ENCODE measurements around the gene ESPNL. TPM values are rescaled to one million over a fixed set of nuclear protein-coding genes. Genes with fewer than 3 reads are reported as not detected.

ESPNL gene
- total and polyA plus RNA-seq, 4 donors: 0.08 to 0.59 (median 0.35) TPM

GRCh38 chr2:238150686-238151085, 50.5 kb downstream of the ESPNL start:
- Histone ChIP-seq H3K27me3 (ENCODE audit: control insufficient read depth in 4 of 4, insufficient read depth in 4 of 4, low read length in 3 of 4) (no peaks in the 10 kb centered on the region), H3K4me3 (ENCODE audit: low read depth in 1 of 3, low read length in 3 of 3) (no peak overlapping the region), H3K36me3 (ENCODE audit: control insufficient read depth in 4 of 4, insufficient read depth in 3 of 4, low read depth in 1 of 4, low read length in 3 of 4) (no peaks in the 10 kb centered on the region), H3K9ac (ENCODE audit: low read depth in 1 of 2, low read length in 2 of 2) (no peak overlapping the region), H3K27ac (ENCODE audit: low read depth in 1 of 2, low read length in 2 of 2) (no peak overlapping the region), H3K4me1 (ENCODE audit: control insufficient read depth in 4 of 4, insufficient read depth in 4 of 4, low read length in 3 of 4) (no peaks in the 10 kb centered on the region), H3K9me3 (ENCODE audit: control insufficient read depth in 4 of 4, low read length in 3 of 4) (no peaks in the 10 kb centered on the region)
- TF ChIP-seq REST (IDR thresholded peaks at IDR 0.05) (no peak), SP1 (IDR thresholded peaks at IDR 0.05) (no peak), HNF4A (conservative IDR thresholded peaks at IDR 0.05) (no peak), EGR1 (IDR thresholded peaks at IDR 0.05; ENCODE audit: low read depth in 2 of 2) (no peak), RXRA (IDR thresholded peaks at IDR 0.05) (no peak), FOXA2 (IDR thresholded peaks at IDR 0.05) (no peak)
- DNase-seq (ENCODE audit: low spot score): no peak
- WGBS: 96% methylated on average over 25 of the region's 25 CpGs

DNA sequence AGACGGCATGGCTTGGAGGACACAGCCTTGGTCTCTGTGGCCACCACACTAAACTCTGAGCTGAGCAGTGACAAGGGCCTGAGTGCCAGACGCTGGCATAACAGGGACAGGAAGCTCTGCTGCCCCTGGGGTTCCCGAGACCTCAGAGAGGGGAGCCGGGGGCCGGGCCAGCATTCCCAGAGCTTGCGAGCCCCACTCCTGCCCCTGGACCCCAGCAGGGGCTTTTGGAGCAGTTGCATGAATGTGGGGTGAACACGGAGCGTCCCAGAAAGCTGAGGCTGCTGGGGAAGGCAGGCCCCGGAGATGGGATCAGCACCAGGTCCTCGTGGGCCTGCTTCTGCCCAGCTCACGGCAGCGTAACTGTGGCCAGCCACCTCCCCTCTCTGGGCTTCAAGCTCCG, 51.1 kb downstream of the ESPNL start:
- no peak overlapping the region for H3K27ac ChIP-seq (ENCODE audit: low read depth in 1 of 2, low read length in 2 of 2)
- WGBS: 91% methylated on average over 13 of the region's 13 CpGs
- no peak for DNase-seq (ENCODE audit: low spot score)
- H3K4me1 ChIP-seq (ENCODE audit: control insufficient read depth in 4 of 4, insufficient read depth in 4 of 4, low read length in 3 of 4): no peaks in the 10 kb centered on the region
- TF ChIP-seq HNF4A (conservative IDR thresholded peaks at IDR 0.05) (no peak), ATF3 (IDR thresholded peaks at IDR 0.05) (no peak), FOXA1 (IDR thresholded peaks at IDR 0.05) (no peak), FOXA2 (IDR thresholded peaks at IDR 0.05) (no peak)
- no peaks in the 10 kb centered on the region for H3K36me3 ChIP-seq (ENCODE audit: control insufficient read depth in 4 of 4, insufficient read depth in 3 of 4, low read depth in 1 of 4, low read length in 3 of 4)
- no peak overlapping the region for H3K4me3 ChIP-seq (ENCODE audit: low read depth in 1 of 3, low read length in 3 of 3)
- H3K9me3 ChIP-seq (ENCODE audit: control insufficient read depth in 4 of 4, low read length in 3 of 4): no peaks in the 10 kb centered on the region
- no peak overlapping the region for H3K9ac ChIP-seq (ENCODE audit: low read depth in 1 of 2, low read length in 2 of 2)
- no peaks in the 10 kb centered on the region for H3K27me3 ChIP-seq (ENCODE audit: control insufficient read depth in 4 of 4, insufficient read depth in 4 of 4, low read length in 3 of 4)

- Histone ChIP-seq H3K27me3 (ENCODE audit: control insufficient read depth in 4 of 4, insufficient read depth in 4 of 4, low read length in 3 of 4) (no peaks in the 10 kb centered on the region), H3K9me3 (ENCODE audit: control insufficient read depth in 4 of 4, low read length in 3 of 4) (no peaks in the 10 kb centered on the region), H3K36me3 (ENCODE audit: control insufficient read depth in 4 of 4, insufficient read depth in 3 of 4, low read depth in 1 of 4, low read length in 3 of 4) (no peaks in the 10 kb centered on the region), H3K9ac (ENCODE audit: low read depth in 1 of 2, low read length in 2 of 2) (no peak overlapping the region), H3K4me1 (ENCODE audit: control insufficient read depth in 4 of 4, insufficient read depth in 4 of 4, low read length in 3 of 4) (no peaks in the 10 kb centered on the region), H3K4me3 (ENCODE audit: low read depth in 1 of 3, low read length in 3 of 3) (no peak overlapping the region), H3K27ac (ENCODE audit: low read depth in 1 of 2, low read length in 2 of 2) (no peak overlapping the region)
- WGBS: 88% methylated on average over 16 of the region's 16 CpGs
- DNase-seq (ENCODE audit: low spot score): no peak
- TF ChIP-seq REST (IDR thresholded peaks at IDR 0.05): no peak
- TF ChIP-seq TAF1 (conservative IDR thresholded peaks at IDR 0.05): no peak
- no peak for TF ChIP-seq CTCF (IDR thresholded peaks at IDR 0.05; ENCODE audit: low read depth, low read length, missing input control)
- no peak for TF ChIP-seq FOXA2 (IDR thresholded peaks at IDR 0.05)
- TF ChIP-seq RAD21 (IDR thresholded peaks at IDR 0.05): no peak
- no peak for TF ChIP-seq SP1 (IDR thresholded peaks at IDR 0.05)
- no peak for TF ChIP-seq FOXA1 (IDR thresholded peaks at IDR 0.05)
- TF ChIP-seq HNF4G (IDR thresholded peaks at IDR 0.05): no peak
- TF ChIP-seq, protein P1, sequence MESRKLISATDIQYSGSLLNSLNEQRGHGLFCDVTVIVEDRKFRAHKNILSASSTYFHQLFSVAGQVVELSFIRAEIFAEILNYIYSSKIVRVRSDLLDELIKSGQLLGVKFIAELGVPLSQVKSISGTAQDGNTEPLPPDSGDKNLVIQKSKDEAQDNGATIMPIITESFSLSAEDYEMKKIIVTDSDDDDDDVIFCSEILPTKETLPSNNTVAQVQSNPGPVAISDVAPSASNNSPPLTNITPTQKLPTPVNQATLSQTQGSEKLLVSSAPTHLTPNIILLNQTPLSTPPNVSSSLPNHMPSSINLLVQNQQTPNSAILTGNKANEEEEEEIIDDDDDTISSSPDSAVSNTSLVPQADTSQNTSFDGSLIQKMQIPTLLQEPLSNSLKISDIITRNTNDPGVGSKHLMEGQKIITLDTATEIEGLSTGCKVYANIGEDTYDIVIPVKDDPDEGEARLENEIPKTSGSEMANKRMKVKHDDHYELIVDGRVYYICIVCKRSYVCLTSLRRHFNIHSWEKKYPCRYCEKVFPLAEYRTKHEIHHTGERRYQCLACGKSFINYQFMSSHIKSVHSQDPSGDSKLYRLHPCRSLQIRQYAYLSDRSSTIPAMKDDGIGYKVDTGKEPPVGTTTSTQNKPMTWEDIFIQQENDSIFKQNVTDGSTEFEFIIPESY (IDR thresholded peaks at IDR 0.05): no peak
- no peak for TF ChIP-seq YY1 (IDR thresholded peaks at IDR 0.05)
- no peak for TF ChIP-seq NR2F2 (IDR thresholded peaks at IDR 0.05)
- no peak for TF ChIP-seq HNF4A (conservative IDR thresholded peaks at IDR 0.05)
- no peak for TF ChIP-seq RXRA (IDR thresholded peaks at IDR 0.05)
- no peak for TF ChIP-seq ATF3 (IDR thresholded peaks at IDR 0.05)
Measured at GRCh38 chr2:238151628-238152235, 51.6 kb downstream of the ESPNL start.
